ENCODE data around the gene EHF.

Gene EHF

DNA sequence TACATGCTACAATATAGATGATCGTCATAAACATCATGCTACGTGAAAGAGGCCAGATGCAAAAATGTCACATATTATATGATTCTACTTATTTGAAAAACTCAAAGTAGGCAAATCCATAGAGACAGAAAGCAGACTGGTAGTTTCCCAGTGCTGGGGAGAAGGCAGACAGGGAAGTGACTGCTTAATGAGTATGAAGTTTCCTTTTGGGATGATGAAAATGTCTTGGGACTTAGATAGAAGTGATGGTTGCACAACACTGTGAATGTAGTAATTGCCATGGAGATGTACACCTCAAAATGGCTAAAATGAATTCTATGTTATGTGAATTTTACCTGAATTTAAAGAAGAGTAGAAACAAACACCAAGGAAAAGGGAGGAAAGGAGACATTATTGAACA, 45.2 kb upstream of the EHF start:
- Histone ChIP-seq H3K4me3 (ENCODE audit: insufficient read depth, low read length, poor library complexity, severe bottlenecking) (no peak overlapping the region), H3K27ac (ENCODE audit: low read depth, low read length) (no peak overlapping the region), H3F3A (ENCODE audit: insufficient read depth) (no peaks in the 10 kb centered on the region), H3K9me3 (ENCODE audit: insufficient read depth, low read length) (no peaks in the 10 kb centered on the region), H3K9ac (ENCODE audit: low read length) (no peak overlapping the region), H4K20me1 (ENCODE audit: low read depth, low read length) (no peaks in the 10 kb centered on the region), H3K36me3 (ENCODE audit: low read length) (no peaks in the 10 kb centered on the region), H2AFZ (ENCODE audit: low read depth, low read length, severe bottlenecking) (no peak overlapping the region), H3K4me2 (ENCODE audit: low read depth, low read length, poor library complexity, severe bottlenecking) (no peak overlapping the region), H3K27me3 (ENCODE audit: low read length) (no peaks in the 10 kb centered on the region; the same call in 1 of the 2 replicates), H3K79me2 (ENCODE audit: insufficient read depth, low read length) (no peaks in the 10 kb centered on the region), H3K9me2 (replicated peaks; ENCODE audit: insufficient read depth, low read length) (no peaks in the 10 kb centered on the region)
- TF ChIP-seq, protein P1, sequence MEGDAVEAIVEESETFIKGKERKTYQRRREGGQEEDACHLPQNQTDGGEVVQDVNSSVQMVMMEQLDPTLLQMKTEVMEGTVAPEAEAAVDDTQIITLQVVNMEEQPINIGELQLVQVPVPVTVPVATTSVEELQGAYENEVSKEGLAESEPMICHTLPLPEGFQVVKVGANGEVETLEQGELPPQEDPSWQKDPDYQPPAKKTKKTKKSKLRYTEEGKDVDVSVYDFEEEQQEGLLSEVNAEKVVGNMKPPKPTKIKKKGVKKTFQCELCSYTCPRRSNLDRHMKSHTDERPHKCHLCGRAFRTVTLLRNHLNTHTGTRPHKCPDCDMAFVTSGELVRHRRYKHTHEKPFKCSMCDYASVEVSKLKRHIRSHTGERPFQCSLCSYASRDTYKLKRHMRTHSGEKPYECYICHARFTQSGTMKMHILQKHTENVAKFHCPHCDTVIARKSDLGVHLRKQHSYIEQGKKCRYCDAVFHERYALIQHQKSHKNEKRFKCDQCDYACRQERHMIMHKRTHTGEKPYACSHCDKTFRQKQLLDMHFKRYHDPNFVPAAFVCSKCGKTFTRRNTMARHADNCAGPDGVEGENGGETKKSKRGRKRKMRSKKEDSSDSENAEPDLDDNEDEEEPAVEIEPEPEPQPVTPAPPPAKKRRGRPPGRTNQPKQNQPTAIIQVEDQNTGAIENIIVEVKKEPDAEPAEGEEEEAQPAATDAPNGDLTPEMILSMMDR (IDR thresholded peaks at IDR 0.05; ENCODE audit: insufficient read depth, low read length, poor library complexity, severe bottlenecking): no peak
- TF ChIP-seq EZH2phosphoT487 (conservative IDR thresholded peaks at IDR 0.05; ENCODE audit: low read length): no peak

DNA sequence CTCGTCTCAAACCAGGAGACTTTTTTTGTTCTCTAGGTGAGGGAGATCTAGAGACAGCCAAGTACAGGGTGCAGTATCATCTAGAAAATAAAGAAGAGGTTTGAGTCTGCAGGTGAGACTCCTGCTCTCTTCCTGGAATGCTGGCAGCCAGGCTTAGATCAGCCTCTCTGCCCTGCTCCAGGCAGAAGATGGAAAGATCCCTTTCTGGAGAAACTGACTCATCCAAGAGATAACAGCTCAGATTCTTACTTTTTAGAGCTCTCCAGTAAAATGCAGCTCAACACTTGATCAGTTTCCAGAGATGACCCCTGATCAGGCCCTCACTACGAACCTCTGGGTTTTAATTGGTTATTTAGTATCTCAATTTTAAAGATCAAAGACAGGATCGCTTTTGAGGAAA, 44.6 kb upstream of the EHF start:
- Histone ChIP-seq H3K9me2 (replicated peaks; ENCODE audit: insufficient read depth, low read length) (no peaks in the 10 kb centered on the region), H3K9me3 (ENCODE audit: insufficient read depth, low read length) (no peaks in the 10 kb centered on the region), H3K4me2 (ENCODE audit: low read depth, low read length, poor library complexity, severe bottlenecking) (no peak overlapping the region), H3K4me3 (ENCODE audit: insufficient read depth, low read length, poor library complexity, severe bottlenecking) (no peak overlapping the region), H3F3A (ENCODE audit: insufficient read depth) (no peaks in the 10 kb centered on the region), H3K79me2 (ENCODE audit: insufficient read depth, low read length) (no peaks in the 10 kb centered on the region), H3K36me3 (ENCODE audit: low read length) (no peaks in the 10 kb centered on the region), H2AFZ (ENCODE audit: low read depth, low read length, severe bottlenecking) (no peak overlapping the region), H3K9ac (ENCODE audit: low read length) (no peak overlapping the region), H4K20me1 (ENCODE audit: low read depth, low read length) (no peaks in the 10 kb centered on the region), H3K27ac (ENCODE audit: low read depth, low read length) (no peak overlapping the region), H3K27me3 (ENCODE audit: low read length) (no peaks in the 10 kb centered on the region; the same call in 1 of the 2 replicates)
- no peak for TF ChIP-seq EZH2phosphoT487 (conservative IDR thresholded peaks at IDR 0.05; ENCODE audit: low read length)
- TF ChIP-seq, protein P1 (IDR thresholded peaks at IDR 0.05; ENCODE audit: insufficient read depth, low read length, poor library complexity, severe bottlenecking): no peak

DNA sequence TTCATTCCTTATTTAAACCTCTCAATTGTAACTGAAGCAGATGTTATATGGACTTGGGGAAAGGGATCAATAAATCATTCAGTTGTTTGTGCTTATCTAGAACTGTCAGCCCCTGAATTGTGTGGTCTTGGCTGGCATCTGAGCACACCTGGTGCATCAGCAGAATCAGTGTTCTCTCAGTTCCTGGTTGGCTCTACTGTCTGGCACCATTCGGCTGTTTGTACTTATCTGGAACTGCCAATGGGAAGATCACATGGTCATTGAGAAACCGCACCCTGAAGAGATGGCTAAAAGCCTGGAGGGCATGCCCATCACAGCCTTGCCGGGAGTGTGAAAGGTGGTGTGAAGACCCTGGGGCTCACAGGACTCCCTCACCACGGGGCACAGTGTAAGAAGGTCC, 37.1 kb upstream of the EHF start:
- no peaks in the 10 kb centered on the region for H3K9me3 ChIP-seq (ENCODE audit: insufficient read depth, low read length)
- H3K27ac ChIP-seq (ENCODE audit: low read depth, low read length): no peak overlapping the region
- H3K4me2 ChIP-seq (ENCODE audit: low read depth, low read length, poor library complexity, severe bottlenecking): no peak overlapping the region
- no peaks in the 10 kb centered on the region for H3K79me2 ChIP-seq (ENCODE audit: insufficient read depth, low read length)
- no peak overlapping the region for H3K9ac ChIP-seq (ENCODE audit: low read length)
- no peaks in the 10 kb centered on the region; the same call in 1 of the 2 replicates for H3K27me3 ChIP-seq (ENCODE audit: low read length)
- no peak overlapping the region for H2AFZ ChIP-seq (ENCODE audit: low read depth, low read length, severe bottlenecking)
- no peaks in the 10 kb centered on the region for H4K20me1 ChIP-seq (ENCODE audit: low read depth, low read length)
- TF ChIP-seq, protein P1 (IDR thresholded peaks at IDR 0.05; ENCODE audit: insufficient read depth, low read length, poor library complexity, severe bottlenecking): no peak
- no peak for TF ChIP-seq EZH2phosphoT487 (conservative IDR thresholded peaks at IDR 0.05; ENCODE audit: low read length)
- no peaks in the 10 kb centered on the region for H3K36me3 ChIP-seq (ENCODE audit: low read length)
- no peaks in the 10 kb centered on the region for H3F3A ChIP-seq (ENCODE audit: insufficient read depth)
- H3K9me2 ChIP-seq (replicated peaks; ENCODE audit: insufficient read depth, low read length): no peaks in the 10 kb centered on the region
- no peak overlapping the region for H3K4me3 ChIP-seq (ENCODE audit: insufficient read depth, low read length, poor library complexity, severe bottlenecking)
